Fibroblast of the aortic adventitia (primary cell): Measurements from ENCODE around the gene ABCC8. TPM values are rescaled to one million over a fixed set of nuclear protein-coding genes. Genes with fewer than 3 reads are reported as not detected.

Experiments used
- DNase-seq: peaks from one replicate; pipeline ENCODE4 v3.0.0-alpha.2; 2010; ENCODE audit warnings: low read depth
- H3K4me3 ChIP-seq: 2 replicates; pipeline ENCODE4 v1.5.1; 2011; ENCODE audit warnings: low read depth, mild to moderate bottlenecking, control low read depth, low read length, moderate library complexity
- total RNA-seq: library from RNA; depleted of rRNA; stranded (reverse); fragments of >200 nt; gene quantifications from 2 replicates; pipeline ENCODE4 v1.2.3, GENCODE V29; 2012; ENCODE audit warnings: low replicate concordance
- TF ChIP-seq, protein P1 (sequence below): IDR thresholded peaks from 2 replicates; pipeline ENCODE4 v1.5.1; 2011; ENCODE audit warnings: mild to moderate bottlenecking, low read length, control low read depth, inconsistent platforms; ENCODE audit not compliant: insufficient read depth

Gene ABCC8
- total RNA-seq, 1 donor, result not detected

DNA sequence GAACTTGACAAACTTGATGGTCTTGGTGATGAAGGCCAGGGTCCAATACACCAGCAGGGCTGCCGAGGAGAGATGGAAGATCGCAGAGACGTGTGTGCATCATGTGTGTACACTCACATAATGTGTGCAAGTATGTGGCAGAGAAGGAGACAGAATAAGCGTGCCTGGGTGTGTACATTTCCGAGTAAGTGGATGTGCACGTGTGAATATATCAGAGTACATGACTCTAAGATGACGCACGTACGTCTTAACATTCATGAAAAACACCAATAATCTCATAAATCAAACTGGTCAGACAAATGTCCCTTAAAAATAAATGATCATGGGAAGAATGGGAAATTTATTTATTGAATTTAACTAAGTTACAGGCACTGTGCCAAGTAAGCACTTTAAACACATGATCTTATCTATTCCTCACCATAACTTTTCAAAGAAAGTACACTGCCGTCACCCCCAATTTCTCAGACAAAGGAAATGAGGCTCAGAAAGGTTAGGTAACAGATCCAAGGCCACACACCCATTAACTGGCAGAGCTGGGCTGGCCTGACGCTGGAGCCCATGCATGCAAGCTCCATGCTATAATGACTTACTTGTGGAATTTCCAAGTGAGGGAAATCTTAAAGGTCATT, 13.0 kb downstream of the ABCC8 start:
- TF ChIP-seq, protein P1, sequence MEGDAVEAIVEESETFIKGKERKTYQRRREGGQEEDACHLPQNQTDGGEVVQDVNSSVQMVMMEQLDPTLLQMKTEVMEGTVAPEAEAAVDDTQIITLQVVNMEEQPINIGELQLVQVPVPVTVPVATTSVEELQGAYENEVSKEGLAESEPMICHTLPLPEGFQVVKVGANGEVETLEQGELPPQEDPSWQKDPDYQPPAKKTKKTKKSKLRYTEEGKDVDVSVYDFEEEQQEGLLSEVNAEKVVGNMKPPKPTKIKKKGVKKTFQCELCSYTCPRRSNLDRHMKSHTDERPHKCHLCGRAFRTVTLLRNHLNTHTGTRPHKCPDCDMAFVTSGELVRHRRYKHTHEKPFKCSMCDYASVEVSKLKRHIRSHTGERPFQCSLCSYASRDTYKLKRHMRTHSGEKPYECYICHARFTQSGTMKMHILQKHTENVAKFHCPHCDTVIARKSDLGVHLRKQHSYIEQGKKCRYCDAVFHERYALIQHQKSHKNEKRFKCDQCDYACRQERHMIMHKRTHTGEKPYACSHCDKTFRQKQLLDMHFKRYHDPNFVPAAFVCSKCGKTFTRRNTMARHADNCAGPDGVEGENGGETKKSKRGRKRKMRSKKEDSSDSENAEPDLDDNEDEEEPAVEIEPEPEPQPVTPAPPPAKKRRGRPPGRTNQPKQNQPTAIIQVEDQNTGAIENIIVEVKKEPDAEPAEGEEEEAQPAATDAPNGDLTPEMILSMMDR, result no peak
- no peak overlapping the region for H3K4me3 ChIP-seq
- DNase-seq, result no peak

DNA sequence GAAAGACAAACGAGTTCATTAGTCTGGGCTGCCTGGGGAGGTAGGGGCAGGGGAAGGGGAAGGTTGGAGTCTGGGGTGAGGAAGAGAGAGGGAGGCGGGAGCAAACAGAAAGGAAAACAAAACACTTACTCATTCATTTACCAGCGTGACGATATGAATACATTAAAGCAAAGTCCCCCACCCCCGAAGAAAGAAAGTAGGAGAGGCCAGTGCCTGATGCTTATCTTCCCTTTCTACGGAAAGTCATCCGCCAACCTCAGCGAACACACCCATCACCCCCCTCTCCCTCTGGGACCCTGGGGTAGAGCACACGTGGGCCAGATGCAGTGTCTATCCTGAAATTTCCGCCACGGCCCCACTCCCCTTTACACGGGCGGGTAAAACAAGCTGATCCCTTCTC, 13.7 kb downstream of the ABCC8 start:
- no peak overlapping the region for H3K4me3 ChIP-seq
- TF ChIP-seq, protein P1, result no peak
- DNase-seq, result no peak

DNA sequence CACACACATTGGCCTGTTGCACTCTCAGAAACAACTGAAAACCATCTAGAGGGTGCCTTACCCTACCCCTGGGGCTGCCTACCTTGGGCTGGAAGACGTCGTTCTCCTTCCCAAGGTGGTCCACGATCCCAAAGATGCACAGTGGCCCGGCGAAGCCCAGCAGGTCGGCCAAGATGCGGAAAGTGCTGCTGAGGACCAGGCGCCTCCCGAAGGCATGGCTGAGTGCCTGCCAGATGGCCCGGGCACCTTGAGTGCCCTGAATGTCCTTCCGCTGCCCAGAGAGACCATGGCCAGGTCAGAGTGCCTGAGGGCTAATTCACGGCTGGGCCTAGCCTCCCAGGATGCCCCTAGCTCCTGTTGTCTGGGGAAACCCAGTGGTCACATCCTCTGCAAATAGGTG, 16.2 kb downstream of the ABCC8 start:
- TF ChIP-seq, protein P1, result no peak
- no peak overlapping the region for H3K4me3 ChIP-seq
- no peak for DNase-seq

DNA sequence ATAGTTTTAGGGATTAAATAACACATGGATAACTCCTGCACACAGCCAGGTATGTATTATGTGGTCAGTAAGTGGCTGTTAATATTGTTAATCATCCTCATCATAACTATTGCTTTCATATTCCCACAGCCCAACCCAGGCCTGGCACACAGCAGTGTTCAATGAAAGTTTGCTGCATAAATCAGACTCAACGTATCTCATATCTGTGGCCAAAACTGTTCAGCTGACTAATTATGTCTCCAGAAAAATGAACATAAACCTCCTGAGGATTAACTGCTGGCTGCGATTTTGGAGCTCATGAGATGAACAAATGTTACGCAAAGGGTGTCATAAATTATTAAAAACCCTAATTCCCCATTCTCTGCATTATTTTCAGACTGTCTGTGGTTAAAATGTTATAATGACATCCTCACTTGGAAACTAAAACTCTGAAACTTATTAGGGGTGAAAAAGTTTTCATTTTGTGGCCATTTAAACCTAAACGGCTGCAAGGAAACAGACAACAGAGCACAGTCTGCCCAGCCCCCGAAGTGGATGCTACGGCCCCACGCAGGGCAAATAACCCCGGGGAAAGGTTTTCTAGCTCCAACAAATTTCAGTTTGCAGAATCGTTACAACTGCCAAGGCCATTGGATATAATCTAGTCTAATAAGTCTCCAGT, 17.3 kb downstream of the ABCC8 start:
- no peak for DNase-seq
- no peak overlapping the region for H3K4me3 ChIP-seq
- TF ChIP-seq, protein P1, result no peak

DNA sequence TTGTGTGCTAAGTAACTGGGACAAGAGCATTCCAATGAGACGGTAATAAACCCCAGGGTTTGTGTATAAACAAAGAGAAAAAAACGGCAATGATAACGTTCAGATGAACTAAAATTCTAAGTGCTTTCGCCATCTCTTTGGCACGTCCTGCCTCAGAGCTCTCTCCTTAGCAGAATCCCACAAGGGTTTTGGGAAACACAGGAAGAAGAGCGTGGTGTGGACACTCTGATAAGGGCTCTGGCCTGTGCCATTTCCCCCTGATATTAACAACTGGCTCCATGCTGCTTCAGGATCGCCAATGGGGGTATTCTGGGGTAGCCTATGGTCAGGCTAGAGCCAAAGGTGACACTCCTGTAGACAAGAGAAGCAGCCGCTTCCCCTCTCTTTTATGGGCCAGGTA, 18.4 kb downstream of the ABCC8 start:
- H3K4me3 ChIP-seq, result no peak overlapping the region
- DNase-seq, result no peak
- TF ChIP-seq, protein P1, result no peak

DNA sequence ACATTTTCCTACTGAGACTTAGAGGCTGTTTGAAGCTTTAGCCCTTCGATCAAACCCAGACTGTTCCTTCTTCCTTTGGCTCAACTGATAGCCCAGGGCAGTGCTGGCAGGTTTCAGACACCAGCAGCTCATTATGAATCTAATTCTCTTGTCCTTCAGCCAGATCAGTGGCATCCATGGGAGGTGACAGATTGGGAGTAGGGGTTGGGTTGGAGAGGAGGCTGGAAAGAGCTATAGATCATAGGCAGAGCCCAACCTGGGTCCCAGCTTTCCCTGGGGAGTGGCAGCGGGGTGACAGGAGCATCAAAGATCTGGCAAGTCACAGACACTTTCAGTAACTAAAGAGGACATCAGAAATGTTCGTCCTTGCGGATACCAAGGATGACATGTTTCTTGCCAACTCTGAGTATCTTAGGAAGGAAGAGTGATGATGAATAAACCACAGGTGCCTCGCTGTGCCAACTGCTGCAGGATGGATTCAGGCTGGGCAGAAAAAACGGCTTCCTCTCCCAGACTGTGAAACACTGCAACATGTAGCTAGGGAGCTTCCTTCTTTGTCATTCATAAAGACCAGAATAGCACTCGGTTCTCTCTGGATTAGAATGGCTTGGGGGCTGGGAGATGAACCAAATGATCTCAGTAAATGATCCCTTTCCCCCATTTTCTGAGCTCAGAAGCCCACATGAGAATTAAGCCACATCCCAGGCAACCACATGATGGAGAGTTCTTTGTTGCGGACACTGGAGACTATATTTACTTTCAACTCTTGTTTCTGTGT, 19.1 kb downstream of the ABCC8 start:
- TF ChIP-seq, protein P1, result no peak
- no peak overlapping the region for H3K4me3 ChIP-seq
- DNase-seq, result no peak
